GM23248 (cell line): Measurements from ENCODE around the gene ZNF776. TPM values are rescaled to one million over a fixed set of nuclear protein-coding genes. Genes with fewer than 3 reads are reported as not detected.

Experiments
- DNase-seq: peaks from one replicate; pipeline ENCODE4 v3.0.0-alpha.2; 2015
- H2AFZ ChIP-seq: fragments of 200-600 bp; sonication (generic); 2 replicates; pipeline ENCODE4 v1.6.1; 2016; ENCODE audit warnings: antibody characterized with exemption
- H3F3A ChIP-seq: fragments of 200-600 bp; sonication (generic); 2 replicates; pipeline ENCODE4 v1.6.1; 2016; ENCODE audit warnings: mild to moderate bottlenecking, antibody characterized with exemption, mixed run types; ENCODE audit not compliant: insufficient read depth
- H3K27ac ChIP-seq: fragments of 200-600 bp; sonication (generic); 2 replicates; pipeline ENCODE4 v1.5.1; 2016; ENCODE audit warnings: mild to moderate bottlenecking
- H3K27me3 ChIP-seq: fragments of 200-600 bp; sonication (generic); replicated peaks from 2 replicates; pipeline ENCODE4 v1.6.1; 2016; ENCODE audit warnings: mild to moderate bottlenecking; ENCODE audit not compliant: insufficient read depth
- H3K36me3 ChIP-seq: fragments of 200-600 bp; sonication (generic); 2 replicates; pipeline ENCODE4 v1.6.1; 2016; ENCODE audit warnings: low read depth, mild to moderate bottlenecking
- H3K4me1 ChIP-seq: fragments of 200-600 bp; sonication (generic); 2 replicates; pipeline ENCODE4 v1.6.1; 2016; ENCODE audit warnings: mild to moderate bottlenecking; ENCODE audit not compliant: insufficient read depth
- H3K4me2 ChIP-seq: fragments of 200-600 bp; sonication (generic); one replicate; pipeline ENCODE4 v1.6.1; 2016; ENCODE audit warnings: mild to moderate bottlenecking; ENCODE audit not compliant: unreplicated experiment
- H3K4me3 ChIP-seq: fragments of 200-600 bp; sonication (generic); 2 replicates; pipeline ENCODE4 v1.5.1; 2016; ENCODE audit warnings: mild to moderate bottlenecking
- H3K79me2 ChIP-seq: fragments of 200-600 bp; sonication (generic); 2 replicates; pipeline ENCODE4 v1.6.1; 2016; ENCODE audit warnings: mild to moderate bottlenecking; ENCODE audit not compliant: insufficient read depth
- H3K9ac ChIP-seq: fragments of 200-600 bp; sonication (generic); 2 replicates; pipeline ENCODE4 v1.6.1; 2016; ENCODE audit warnings: mild to moderate bottlenecking
- H3K9me2 ChIP-seq: fragments of 200-600 bp; sonication (generic); 2 replicates; pipeline ENCODE4 v1.6.1; 2016; ENCODE audit warnings: mixed run types, mild to moderate bottlenecking, moderate library complexity; ENCODE audit not compliant: insufficient read depth
- H3K9me3 ChIP-seq: fragments of 200-600 bp; sonication (generic); one replicate; pipeline ENCODE4 v1.6.1; 2017; ENCODE audit warnings: low read depth
- H4K20me1 ChIP-seq: fragments of 200-600 bp; sonication (generic); 2 replicates; pipeline ENCODE4 v1.6.0; 2016; ENCODE audit not compliant: insufficient read depth
- EZH2 ChIP-seq: fragments of 200-600 bp; sonication (generic); IDR thresholded peaks from 2 replicates; pipeline ENCODE4 v1.6.1; 2018; ENCODE audit warnings: antibody characterized with exemption, mild to moderate bottlenecking; ENCODE audit not compliant: insufficient read depth, poor library complexity, severe bottlenecking
- EZH2phosphoT487 ChIP-seq: fragments of 200-600 bp; sonication (generic); IDR thresholded peaks from 2 replicates; pipeline ENCODE4 v1.6.1; 2018; ENCODE audit warnings: antibody characterized with exemption, moderate library complexity, mild to moderate bottlenecking, low read depth; ENCODE audit not compliant: insufficient read depth
- WGBS, 2 experiments: methylation state at CpG; one replicate each; pipeline ENCODE4 v1.1.6; 2015 to 2017; ENCODE audit warnings: low lambda C conversion rate in 2 of 2, low coverage in 1 of 2; ENCODE audit errors: missing lambda C conversion rate in 2 of 2; 5-methylcytosine and 5-hydroxymethylcytosine counted together
- in situ Hi-C: fragments of 300-500 bp; cut with MboI; formaldehyde crosslinking; loops from 2 replicates; pipeline ENCODE4 v1.15.0; 2020
- polyA plus RNA-seq: library from polyadenylated mRNA; unstranded; fragments of >200 nt; fragmentation: Nextera tagmentation; extraction: Ambion mirVana; gene quantifications from 2 replicates; pipeline ENCODE4 v1.2.1, GENCODE V29; 2016
- total RNA-seq: library from RNA; depleted of rRNA; stranded (reverse); fragments of >200 nt; shearing (Covaris generic); gene quantifications from 2 replicates; pipeline ENCODE4 v1.2.3, GENCODE V29; 2014

The ZNF776 gene
- total and polyA plus RNA-seq, 2 experiments from 2014 or later: 3.9 to 6.7 TPM

DNA sequence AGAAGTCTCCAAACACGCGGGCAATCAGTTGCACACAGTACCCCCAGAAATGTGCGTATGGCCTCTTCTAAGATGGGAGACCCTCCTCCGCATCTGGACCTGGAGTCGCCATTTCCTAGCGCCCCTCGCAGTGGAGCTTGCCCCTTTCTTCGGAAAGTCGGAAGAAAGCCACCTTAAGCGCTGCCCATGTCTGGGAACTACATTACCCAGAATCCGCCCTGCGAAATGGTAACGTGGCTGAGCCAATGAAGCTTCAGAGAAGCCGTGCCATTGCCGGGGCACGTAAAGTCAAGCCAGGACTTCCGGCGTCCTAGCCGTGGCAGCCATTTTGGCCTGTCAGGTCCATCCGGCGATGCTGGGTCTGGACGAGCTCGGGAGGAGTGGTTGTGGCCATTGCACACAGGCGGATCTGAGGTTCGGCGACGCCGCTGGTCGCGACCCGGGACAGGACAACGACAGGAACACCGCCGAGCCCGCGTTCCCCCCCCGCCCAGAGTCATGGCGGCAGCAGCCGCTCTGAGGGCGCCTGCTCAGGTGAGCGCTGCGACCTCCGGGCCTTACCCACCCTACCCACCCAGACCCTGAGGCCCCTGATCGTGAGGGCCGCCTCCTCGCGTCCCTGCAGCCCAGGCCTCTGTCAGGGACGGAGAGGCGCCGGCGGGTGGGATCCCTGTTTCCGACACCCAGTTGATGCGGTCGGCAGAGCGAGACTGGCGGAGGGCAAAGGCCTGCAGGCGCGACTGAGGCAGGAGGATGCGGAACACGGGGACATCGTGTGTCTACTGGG lies 22.9 kb downstream of the ZNF776 start, which contains the start of gene ZNF586:
Gene ZNF586 (plus strand): TSS at position 332 of the 787 bp plus-strand sequence. CDS start 167 bp downstream, at position 499.
- no peaks in the 10 kb centered on the region for H3K9me2 ChIP-seq
- WGBS, 2 experiments: 3 to 4% methylated on average over 56 to 60 of the region's 61 CpGs
- peak within 1 kb of the TSS; percentile 89 for H2AFZ ChIP-seq
- H3K9me3 ChIP-seq: no peaks in the 10 kb centered on the region
- H3K27ac ChIP-seq: peak within 1 kb of the TSS; percentile 63
- peaks cover 8% of the 10 kb centered on the region; the same call in 1 of the 2 replicates for H3K4me1 ChIP-seq
- H3K27me3 ChIP-seq: no peaks in the 10 kb centered on the region
- H3K4me3 ChIP-seq: peak within 1 kb of the TSS; percentile 90
- peaks cover 46% of the 10 kb centered on the region for H3K79me2 ChIP-seq
- in situ Hi-C loops: no loop called here
- no peaks in the 10 kb centered on the region for H3K36me3 ChIP-seq
- no peak for TF ChIP-seq EZH2phosphoT487
- no peak for TF ChIP-seq EZH2
- peak; percentile 99 for DNase-seq
- peak within 1 kb of the TSS; percentile 96 for H3K4me2 ChIP-seq
- H3F3A ChIP-seq: peaks cover 8% of the 10 kb centered on the region; the same call in 1 of the 2 replicates
- H3K9ac ChIP-seq: peak within 1 kb of the TSS; percentile 74
- H4K20me1 ChIP-seq: no peaks in the 10 kb centered on the region; the same call in 1 of the 2 replicates

DNA sequence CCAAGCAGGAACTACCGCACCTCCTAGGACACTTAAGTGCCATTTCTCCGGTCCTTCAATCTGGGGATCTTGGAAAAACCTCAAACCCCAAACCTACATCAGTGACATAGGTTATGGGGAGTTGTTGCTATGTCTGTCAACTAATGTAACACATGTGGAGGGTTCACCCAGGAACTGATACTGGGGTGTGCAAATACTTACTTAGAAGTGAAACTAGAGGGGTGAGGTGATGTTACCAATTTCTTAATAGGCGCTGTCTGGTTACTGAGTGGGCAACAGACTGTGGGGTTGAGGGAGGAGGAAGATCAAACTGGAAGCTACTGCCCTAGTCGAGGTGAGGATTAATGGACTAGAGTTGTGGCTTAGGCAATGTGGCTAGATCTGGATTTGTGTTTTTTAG lies 24.8 kb downstream of the ZNF776 start:
- DNase-seq: no peak
- H3K9me3 ChIP-seq: no peaks in the 10 kb centered on the region
- no peak overlapping the region for H3K4me3 ChIP-seq
- H4K20me1 ChIP-seq: no peaks in the 10 kb centered on the region; the same call in 1 of the 2 replicates
- no peak overlapping the region for H3K4me2 ChIP-seq
- no peaks in the 10 kb centered on the region for H3K9me2 ChIP-seq
- TF ChIP-seq EZH2: no peak
- TF ChIP-seq EZH2phosphoT487: no peak
- peaks cover 65% of the 10 kb centered on the region for H3K79me2 ChIP-seq
- no peaks in the 10 kb centered on the region for H3K27me3 ChIP-seq
- no peak overlapping the region for H3K27ac ChIP-seq
- no peaks in the 10 kb centered on the region for H3K36me3 ChIP-seq
- peaks cover 8% of the 10 kb centered on the region; the same call in 1 of the 2 replicates for H3K4me1 ChIP-seq
- in situ Hi-C loops: no loop called here
- peaks cover 8% of the 10 kb centered on the region; the same call in 1 of the 2 replicates for H3F3A ChIP-seq
- WGBS, 2 experiments: 96 to 97% methylated on average over 4 of the region's 4 CpGs
- H2AFZ ChIP-seq: no peak overlapping the region
- no peak overlapping the region for H3K9ac ChIP-seq

DNA sequence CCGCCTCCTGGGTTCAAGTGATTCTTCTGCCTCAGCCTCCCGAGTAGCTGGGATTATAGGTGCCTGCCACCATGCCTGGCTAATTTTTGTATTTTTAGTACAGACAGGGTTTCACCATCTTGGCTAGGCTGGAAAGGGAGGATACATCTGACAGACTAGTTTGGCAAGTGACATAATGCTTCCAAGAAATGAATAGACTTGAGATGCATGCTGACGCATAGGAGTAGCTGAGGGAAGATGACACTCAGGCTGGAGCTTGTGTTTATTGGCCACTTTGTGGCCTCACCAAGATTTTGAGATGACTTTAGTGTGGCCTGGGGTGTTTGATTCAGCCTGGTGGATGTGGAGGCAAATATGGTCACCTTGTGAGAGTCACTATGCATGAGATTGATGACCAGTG lies 26.9 kb downstream of the ZNF776 start:
- Histone ChIP-seq H3F3A (peaks cover 8% of the 10 kb centered on the region; the same call in 1 of the 2 replicates), H3K4me3 (no peak overlapping the region), H3K36me3 (peaks cover 11% of the 10 kb centered on the region), H3K9me2 (no peaks in the 10 kb centered on the region), H3K4me2 (no peak overlapping the region), H4K20me1 (no peaks in the 10 kb centered on the region; the same call in 1 of the 2 replicates), H3K27me3 (no peaks in the 10 kb centered on the region), H3K4me1 (peaks cover 8% of the 10 kb centered on the region; the same call in 1 of the 2 replicates), H3K27ac (no peak overlapping the region), H3K9me3 (no peaks in the 10 kb centered on the region), H3K79me2 (peaks cover 86% of the 10 kb centered on the region), H3K9ac (no peak overlapping the region), H2AFZ (no peak overlapping the region)
- in situ Hi-C loops: no loop called here
- TF ChIP-seq EZH2: no peak
- TF ChIP-seq EZH2phosphoT487: no peak
- 88 to 94% methylated on average over 3 of the region's 3 CpGs for WGBS, 2 experiments
- DNase-seq: no peak

DNA sequence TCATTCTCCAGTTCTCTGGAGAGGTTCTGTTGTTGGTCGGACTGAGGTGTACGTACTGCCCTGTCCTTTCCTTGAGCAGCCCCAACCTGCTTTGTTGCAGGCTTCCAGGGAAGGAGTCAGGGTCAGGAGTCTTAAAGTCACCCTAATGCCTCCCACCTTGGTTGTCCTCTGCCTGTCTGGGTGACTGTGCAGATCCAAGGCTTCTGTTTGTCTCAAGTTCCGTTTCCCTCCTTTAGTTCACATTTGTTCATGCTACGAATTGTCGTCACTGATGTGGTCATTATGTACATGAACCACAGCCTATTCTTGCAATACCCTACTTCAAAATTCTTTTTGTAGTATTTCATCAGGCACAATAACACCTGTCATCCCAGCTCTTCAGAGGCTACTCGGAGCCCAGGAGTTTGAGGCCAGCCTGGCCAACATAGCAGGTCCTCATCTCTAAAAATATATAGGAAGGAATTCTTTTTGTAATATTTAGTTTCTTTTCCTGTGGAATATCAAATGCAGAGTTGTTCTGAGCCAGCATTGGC lies 30.2 kb downstream of the ZNF776 start:
- TF ChIP-seq EZH2phosphoT487 (no peak), EZH2 (no peak)
- H3K27ac ChIP-seq: no peak overlapping the region
- H3K4me2 ChIP-seq: no peak overlapping the region
- H3K9ac ChIP-seq: no peak overlapping the region
- no peaks in the 10 kb centered on the region for H3K27me3 ChIP-seq
- WGBS, 2 experiments: 79 to 84% methylated on average over 6 of the region's 6 CpGs
- H4K20me1 ChIP-seq: no peaks in the 10 kb centered on the region; the same call in 1 of the 2 replicates
- H2AFZ ChIP-seq: no peak overlapping the region
- no peak overlapping the region for H3K4me3 ChIP-seq
- DNase-seq: no peak
- no peaks in the 10 kb centered on the region for H3F3A ChIP-seq
- in situ Hi-C loops: no loop called here
- H3K36me3 ChIP-seq: peaks cover 33% of the 10 kb centered on the region
- H3K79me2 ChIP-seq: peaks cover 100% of the 10 kb centered on the region
- no peaks in the 10 kb centered on the region for H3K4me1 ChIP-seq
- no peaks in the 10 kb centered on the region for H3K9me2 ChIP-seq
- no peaks in the 10 kb centered on the region for H3K9me3 ChIP-seq
